Measurements from ENCODE around the gene FBXO4.

Gene FBXO4

DNA sequence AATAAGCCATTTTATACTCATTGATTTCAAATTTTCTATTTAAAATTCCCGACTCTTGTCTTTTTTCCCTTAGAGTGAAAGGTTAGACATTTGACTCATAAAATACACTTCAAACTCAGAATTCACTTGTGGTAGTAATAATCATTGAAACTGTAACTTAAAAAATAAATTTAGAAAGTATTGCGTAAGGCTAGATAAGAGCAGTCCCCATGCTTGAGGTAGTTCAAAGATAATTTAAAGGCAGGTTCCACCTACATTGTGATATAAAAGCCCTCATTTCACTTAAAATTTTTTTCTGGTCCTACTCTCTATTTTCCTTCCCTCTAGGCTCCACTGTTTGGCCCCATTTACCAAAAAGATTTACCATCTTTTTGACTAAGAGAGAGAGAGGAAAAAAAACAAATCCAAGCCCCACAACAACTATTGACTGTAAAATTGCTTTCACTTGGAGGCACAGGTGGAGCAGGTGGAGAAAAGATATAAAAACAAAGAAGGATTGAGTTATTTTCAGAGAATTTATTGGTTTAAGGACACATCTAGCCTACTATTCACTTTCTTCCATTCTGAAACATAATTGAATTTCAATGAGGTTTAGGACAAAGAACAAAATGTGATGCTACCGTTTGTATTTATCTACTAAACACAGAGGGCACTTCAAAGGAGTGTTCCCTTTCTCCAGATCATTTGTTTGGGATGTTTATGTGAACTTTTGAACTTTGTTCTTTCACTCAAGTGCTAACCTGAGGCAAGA lies 61.0 kb downstream of the FBXO4 start:
- no peak for DNase-seq

Data from CD4-positive, alpha-beta T cell treated with Interleukin-17A for 1 hour (primary cell).